ENCODE measurements around the gene NPDC1.

NPDC1 gene

DNA sequence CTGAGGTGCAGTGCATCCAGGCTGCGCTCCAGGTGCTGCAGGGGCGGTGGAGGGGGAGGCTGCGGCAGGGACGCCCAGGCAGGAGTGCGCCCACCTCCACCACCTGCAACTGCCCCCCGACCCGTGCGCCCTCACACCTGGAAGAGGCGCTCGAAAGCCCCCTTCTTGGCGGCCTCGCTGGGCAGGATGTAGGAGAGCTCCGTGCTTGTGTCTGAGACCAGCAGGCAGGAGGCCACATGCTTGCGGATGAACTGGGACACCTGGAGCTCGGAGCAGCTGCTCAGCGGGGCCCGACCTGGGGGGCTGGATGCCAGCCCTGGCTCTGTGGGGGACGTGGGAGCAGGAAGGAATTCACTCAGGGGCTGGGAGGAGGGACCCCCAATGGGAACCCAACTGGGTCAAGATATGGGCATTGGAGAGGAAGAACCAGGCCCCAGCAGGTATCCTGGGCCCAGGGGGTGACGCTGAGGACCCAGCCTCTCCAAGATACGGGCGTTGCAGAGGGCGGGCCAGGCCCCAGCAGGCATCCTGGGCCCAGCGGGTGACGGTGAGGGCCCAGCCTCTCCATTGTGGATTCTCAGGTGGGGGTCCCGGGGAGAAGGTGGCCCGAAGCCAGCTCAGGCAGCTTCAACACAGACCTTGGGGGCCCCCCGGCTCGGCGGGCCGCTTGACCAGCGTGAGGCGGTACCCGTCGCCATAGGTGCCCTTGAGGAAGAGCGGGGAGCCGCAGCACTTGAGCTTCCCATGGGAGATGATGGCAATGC, 31.0 kb downstream of the NPDC1 start:
- TF ChIP-seq, protein P1, sequence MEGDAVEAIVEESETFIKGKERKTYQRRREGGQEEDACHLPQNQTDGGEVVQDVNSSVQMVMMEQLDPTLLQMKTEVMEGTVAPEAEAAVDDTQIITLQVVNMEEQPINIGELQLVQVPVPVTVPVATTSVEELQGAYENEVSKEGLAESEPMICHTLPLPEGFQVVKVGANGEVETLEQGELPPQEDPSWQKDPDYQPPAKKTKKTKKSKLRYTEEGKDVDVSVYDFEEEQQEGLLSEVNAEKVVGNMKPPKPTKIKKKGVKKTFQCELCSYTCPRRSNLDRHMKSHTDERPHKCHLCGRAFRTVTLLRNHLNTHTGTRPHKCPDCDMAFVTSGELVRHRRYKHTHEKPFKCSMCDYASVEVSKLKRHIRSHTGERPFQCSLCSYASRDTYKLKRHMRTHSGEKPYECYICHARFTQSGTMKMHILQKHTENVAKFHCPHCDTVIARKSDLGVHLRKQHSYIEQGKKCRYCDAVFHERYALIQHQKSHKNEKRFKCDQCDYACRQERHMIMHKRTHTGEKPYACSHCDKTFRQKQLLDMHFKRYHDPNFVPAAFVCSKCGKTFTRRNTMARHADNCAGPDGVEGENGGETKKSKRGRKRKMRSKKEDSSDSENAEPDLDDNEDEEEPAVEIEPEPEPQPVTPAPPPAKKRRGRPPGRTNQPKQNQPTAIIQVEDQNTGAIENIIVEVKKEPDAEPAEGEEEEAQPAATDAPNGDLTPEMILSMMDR (IDR thresholded peaks at IDR 0.05; ENCODE audit: low read depth, low read length): no peak
- no peak for DNase-seq (ENCODE audit: extremely low read depth, low read depth)

DNA sequence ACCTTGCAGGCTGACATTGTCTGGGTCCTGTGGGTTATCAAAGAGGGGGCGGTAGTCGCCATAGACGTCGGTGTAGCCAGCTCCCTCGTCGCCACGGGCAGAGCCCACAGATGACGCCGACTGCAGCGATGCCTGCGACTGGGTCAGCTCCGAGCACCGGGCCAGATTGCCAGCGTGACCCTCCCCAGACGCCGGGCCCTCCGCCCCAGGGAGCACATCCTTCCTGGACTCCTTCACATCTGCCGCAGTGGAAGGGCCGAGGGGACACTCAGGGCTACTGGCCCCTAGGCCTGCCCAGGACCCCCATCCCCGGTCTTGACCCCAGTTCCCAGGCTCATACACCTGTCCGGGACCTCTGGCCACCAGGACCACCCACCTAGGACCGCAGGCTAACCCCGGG, 31.8 kb downstream of the NPDC1 start:
- TF ChIP-seq, protein P1 (IDR thresholded peaks at IDR 0.05; ENCODE audit: low read depth, low read length): no peak
- no peak for DNase-seq (ENCODE audit: extremely low read depth, low read depth)

DNA sequence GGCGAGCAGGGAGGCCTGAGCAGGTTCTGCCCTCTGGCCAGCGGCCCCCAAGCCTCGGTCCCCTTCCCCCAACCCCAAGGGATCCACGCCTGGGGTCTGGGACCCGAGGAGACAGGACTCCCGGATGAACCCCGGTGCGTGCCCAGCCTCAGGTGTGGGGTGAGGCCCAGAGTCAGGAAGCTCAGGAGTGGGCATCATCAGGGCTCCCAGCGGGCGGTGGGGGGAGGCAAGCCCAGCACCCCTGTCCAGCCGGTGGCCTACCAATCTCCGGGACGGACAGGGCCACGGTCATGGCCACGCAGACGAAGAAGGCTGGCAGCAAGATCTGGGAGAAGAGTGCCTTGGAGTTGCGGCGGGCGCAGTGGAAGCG, 32.4 kb downstream of the NPDC1 start:
- TF ChIP-seq, protein P1 (IDR thresholded peaks at IDR 0.05; ENCODE audit: low read depth, low read length): no peak
- no peak for DNase-seq (ENCODE audit: extremely low read depth, low read depth)

DNA sequence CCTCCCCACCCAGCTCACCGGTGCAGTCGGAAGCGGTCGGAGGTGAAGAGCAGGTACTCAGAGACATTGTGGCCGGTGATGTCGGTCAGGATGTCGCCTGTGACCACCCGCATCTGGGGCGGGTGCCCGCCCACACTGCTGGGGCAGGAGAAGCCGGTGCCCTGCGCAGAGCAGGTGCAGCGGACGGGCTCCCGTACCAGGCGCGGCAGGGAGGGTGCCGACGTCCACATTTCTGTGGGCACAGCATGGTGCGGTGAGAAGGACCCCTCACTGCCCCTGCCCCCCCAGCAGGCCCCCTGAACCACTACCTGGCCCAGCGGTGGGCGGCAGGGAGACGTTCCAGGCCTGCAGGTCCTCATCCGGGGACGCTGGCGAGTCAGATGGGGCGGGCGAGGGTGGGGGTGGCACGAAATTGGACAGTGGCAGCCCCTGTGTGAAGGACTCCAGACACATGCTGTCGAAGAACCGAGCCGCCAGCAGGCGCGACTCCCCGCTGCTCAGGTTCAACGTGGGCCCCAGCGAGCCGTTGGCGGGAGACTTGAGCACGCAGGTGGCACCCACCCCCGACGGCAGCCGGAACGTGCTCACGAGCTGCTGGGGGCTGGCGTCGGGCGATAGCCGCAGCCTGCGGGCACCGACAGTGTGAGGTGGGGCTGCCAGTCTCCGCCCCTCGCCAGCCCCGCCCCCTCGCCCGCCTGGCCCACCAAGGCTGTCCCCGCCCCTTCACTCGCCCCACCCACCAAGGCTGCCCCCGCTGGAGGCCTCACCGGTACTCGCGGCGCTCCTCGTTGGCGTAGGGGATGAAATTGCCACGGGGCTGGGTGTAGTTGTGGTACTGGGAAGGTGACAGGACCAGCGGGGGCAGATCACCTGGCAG, 33.0 kb downstream of the NPDC1 start:
- no peak for DNase-seq (ENCODE audit: extremely low read depth, low read depth)
- TF ChIP-seq, protein P1 (IDR thresholded peaks at IDR 0.05; ENCODE audit: low read depth, low read length): no peak

DNA sequence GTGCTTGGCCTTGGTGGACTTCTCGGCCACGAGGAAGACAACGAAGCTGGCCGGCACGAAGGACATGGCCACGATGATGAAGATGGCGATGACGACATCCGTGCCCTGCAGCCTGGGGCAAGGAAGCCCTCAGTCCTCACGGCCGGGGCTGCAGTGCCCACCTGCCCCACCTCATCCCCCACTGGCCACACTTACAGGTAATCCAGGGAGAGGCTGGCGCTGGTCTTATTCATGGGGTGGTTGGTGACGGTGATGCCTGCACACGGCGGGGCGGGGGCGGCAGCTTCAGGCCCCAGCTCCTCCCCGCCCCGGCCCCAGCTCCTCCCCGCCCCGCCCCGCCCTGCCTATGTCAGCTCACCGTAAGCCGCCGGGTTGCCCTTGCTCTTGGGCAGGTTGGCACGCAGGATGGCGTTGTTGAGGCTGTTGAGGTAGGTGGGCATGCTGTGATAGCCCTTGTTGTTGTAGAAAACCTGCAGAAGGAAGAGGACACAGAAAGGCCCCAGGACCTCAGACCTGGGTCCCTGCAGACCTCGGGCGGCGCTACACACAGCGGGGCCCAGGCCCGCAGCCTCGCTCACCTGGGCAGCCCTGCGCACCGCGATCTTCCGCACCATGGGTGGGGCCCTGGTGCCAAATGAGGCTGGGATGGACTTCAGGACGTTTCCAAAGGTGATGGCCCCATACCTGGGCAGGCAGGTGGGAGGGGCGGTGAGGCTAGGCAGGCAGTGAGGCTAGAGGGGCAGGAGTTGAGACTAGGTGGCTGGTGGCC, 33.9 kb downstream of the NPDC1 start:
- TF ChIP-seq, protein P1 (IDR thresholded peaks at IDR 0.05; ENCODE audit: low read depth, low read length): no peak
- no peak for DNase-seq (ENCODE audit: extremely low read depth, low read depth)

DNA sequence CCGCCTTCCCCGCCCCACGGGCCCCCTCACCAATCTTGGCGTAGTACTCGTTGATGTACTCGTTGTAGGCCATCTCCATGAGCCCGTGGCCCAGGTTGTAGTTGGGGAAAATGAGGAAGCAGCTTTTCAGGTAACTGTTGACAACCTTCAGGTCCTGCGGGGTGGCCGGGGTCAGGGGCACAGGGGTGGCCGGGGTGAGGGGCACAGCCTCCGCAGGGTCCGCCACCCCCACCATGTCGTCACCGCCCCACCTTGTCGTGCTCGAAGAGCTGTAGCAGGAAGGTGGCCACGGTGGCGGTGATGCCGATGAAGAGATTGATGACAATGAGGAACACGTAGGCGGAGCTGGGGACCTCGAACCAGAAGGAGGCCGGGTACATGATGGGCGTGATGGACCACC, 34.8 kb downstream of the NPDC1 start:
- DNase-seq (ENCODE audit: extremely low read depth, low read depth): no peak
- TF ChIP-seq, protein P1 (IDR thresholded peaks at IDR 0.05; ENCODE audit: low read depth, low read length): no peak

Measured in AG09319 (cell line).